WERI-Rb-1 (cell line): ENCODE measurements around the gene PDIA6.

Experiments used
- DNase-seq: peaks from one replicate; pipeline ENCODE4 v3.0.0-alpha.2; 2020
- H3K27ac ChIP-seq: fragments of 250-450 bp; sonication (Bioruptor Pico); 2 replicates; pipeline ENCODE4 v1.5.1; 2020; ENCODE audit warnings: mild to moderate bottlenecking, moderate library complexity
- H3K27me3 ChIP-seq: fragments of 250-450 bp; sonication (Bioruptor Pico); 2 replicates; pipeline ENCODE4 v1.5.1; 2021; ENCODE audit warnings: mild to moderate bottlenecking, low read depth, moderate library complexity; ENCODE audit not compliant: insufficient read depth, severe bottlenecking
- H3K36me3 ChIP-seq: fragments of 250-450 bp; sonication (Bioruptor Pico); 2 replicates; pipeline ENCODE4 v1.5.1; 2020; ENCODE audit warnings: mild to moderate bottlenecking, moderate library complexity
- H3K4me3 ChIP-seq: 2 replicates; pipeline ENCODE4 v1.5.1; 2011; ENCODE audit warnings: low read depth, mild to moderate bottlenecking, control low read depth, low read length
- H3K9me3 ChIP-seq: fragments of 250-450 bp; sonication (Bioruptor Pico); 2 replicates; pipeline ENCODE4 v1.5.1; 2021; ENCODE audit warnings: mild to moderate bottlenecking, moderate library complexity; ENCODE audit not compliant: severe bottlenecking
- CTCF ChIP-seq: IDR thresholded peaks from 2 replicates; pipeline ENCODE4 v1.5.1; 2011; ENCODE audit warnings: low read depth, mild to moderate bottlenecking, control low read depth, inconsistent platforms, low read length

Gene PDIA6

GRCh38 chr2:10835052-10835970 lies 22.7 kb upstream of the PDIA6 start:
- Histone ChIP-seq H3K27me3 (no peaks in the 10 kb centered on the region), H3K27ac (peak overlapping the region; percentile 40), H3K4me3 (peak overlapping the region; percentile 20), H3K9me3 (peaks cover under 1% of the 10 kb centered on the region), H3K36me3 (no peaks in the 10 kb centered on the region)
- peak; percentile 94 for DNase-seq
- TF ChIP-seq CTCF = peak; percentile 92

GRCh38 chr2:10834068-10834655 lies 21.6 kb upstream of the PDIA6 start:
- DNase-seq = no peak
- Histone ChIP-seq H3K27me3 (no peaks in the 10 kb centered on the region), H3K36me3 (no peaks in the 10 kb centered on the region), H3K27ac (no peak overlapping the region), H3K4me3 (no peak overlapping the region), H3K9me3 (no peaks in the 10 kb centered on the region)
- no peak for TF ChIP-seq CTCF

- Histone ChIP-seq H3K27ac (no peak overlapping the region), H3K27me3 (no peaks in the 10 kb centered on the region), H3K4me3 (no peak overlapping the region), H3K9me3 (no peaks in the 10 kb centered on the region), H3K36me3 (no peaks in the 10 kb centered on the region)
- TF ChIP-seq CTCF = no peak
- no peak for DNase-seq
Observed at GRCh38 chr2:10833021-10833420, 20.4 kb upstream of the PDIA6 start.

GRCh38 chr2:10832203-10832936 lies 19.8 kb upstream of the PDIA6 start:
- Histone ChIP-seq H3K36me3 (no peaks in the 10 kb centered on the region), H3K4me3 (no peak overlapping the region), H3K27ac (no peak overlapping the region), H3K27me3 (no peaks in the 10 kb centered on the region), H3K9me3 (no peaks in the 10 kb centered on the region)
- peak; percentile 99 for TF ChIP-seq CTCF
- DNase-seq = peak; percentile 93

GRCh38 chr2:10831400-10831985 lies 18.9 kb upstream of the PDIA6 start:
- Histone ChIP-seq H3K36me3 (no peaks in the 10 kb centered on the region), H3K27ac (no peak overlapping the region), H3K9me3 (no peaks in the 10 kb centered on the region), H3K4me3 (no peak overlapping the region), H3K27me3 (no peaks in the 10 kb centered on the region)
- no peak for DNase-seq
- no peak for TF ChIP-seq CTCF
